ENCODE measurements around the gene PHLDB1.

DNA sequence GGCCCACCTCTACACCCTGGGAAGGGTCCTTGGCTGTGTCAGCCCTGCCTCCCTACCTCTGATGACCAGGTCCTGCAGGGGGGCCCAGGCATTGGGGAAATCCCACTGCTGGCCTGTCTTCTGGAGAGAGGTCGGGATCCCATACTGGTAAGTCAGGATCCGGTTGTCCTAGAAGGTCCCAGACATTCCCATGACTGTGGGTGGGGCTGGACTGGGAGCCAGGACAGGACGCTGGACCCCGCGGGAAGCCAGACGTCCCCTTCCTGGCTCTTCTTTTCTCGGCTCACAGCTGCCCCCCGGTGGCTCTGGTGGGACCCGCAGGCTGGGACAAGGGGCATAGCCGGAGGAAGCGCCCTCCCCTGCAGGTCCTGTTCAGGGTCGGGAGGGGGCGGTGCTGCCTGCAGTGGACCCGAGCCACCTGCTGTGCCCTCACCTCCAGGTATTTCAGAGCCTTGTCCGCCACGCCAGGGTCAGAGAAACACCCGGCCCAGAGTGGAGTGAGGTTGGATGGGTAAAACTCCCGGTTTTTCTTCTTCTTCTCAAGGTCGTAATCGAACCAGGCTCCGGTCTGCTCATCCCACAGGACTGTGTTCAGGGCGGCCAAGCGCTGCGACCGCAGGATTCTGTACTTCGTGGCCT, 52.0 kb downstream of the PHLDB1 start:
- no peak for TF ChIP-seq EZH2 (IDR thresholded peaks at IDR 0.05; ENCODE audit: low read length)
- TF ChIP-seq, protein P1, sequence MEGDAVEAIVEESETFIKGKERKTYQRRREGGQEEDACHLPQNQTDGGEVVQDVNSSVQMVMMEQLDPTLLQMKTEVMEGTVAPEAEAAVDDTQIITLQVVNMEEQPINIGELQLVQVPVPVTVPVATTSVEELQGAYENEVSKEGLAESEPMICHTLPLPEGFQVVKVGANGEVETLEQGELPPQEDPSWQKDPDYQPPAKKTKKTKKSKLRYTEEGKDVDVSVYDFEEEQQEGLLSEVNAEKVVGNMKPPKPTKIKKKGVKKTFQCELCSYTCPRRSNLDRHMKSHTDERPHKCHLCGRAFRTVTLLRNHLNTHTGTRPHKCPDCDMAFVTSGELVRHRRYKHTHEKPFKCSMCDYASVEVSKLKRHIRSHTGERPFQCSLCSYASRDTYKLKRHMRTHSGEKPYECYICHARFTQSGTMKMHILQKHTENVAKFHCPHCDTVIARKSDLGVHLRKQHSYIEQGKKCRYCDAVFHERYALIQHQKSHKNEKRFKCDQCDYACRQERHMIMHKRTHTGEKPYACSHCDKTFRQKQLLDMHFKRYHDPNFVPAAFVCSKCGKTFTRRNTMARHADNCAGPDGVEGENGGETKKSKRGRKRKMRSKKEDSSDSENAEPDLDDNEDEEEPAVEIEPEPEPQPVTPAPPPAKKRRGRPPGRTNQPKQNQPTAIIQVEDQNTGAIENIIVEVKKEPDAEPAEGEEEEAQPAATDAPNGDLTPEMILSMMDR (optimal IDR thresholded peaks at IDR 0.05 in 1 of 3, IDR thresholded peaks at IDR 0.05 in 1 of 3, conservative IDR thresholded peaks at IDR 0.05 in 1 of 3; ENCODE audit: extremely low read depth in 1 of 3, insufficient read depth in 2 of 3, low read length in 3 of 3): peak; percentile 92 to 97 (median 93)

Measured in keratinocyte (primary cell).